ENCODE measurements around the gene TVP23A. TPM values are rescaled to one million over a fixed set of nuclear protein-coding genes. Genes with fewer than 3 reads are reported as not detected.

Gene TVP23A
- total and polyA plus RNA-seq, 8 donors = 0.15 to 4.4 (median 0.34) TPM; not detected in 4

DNA sequence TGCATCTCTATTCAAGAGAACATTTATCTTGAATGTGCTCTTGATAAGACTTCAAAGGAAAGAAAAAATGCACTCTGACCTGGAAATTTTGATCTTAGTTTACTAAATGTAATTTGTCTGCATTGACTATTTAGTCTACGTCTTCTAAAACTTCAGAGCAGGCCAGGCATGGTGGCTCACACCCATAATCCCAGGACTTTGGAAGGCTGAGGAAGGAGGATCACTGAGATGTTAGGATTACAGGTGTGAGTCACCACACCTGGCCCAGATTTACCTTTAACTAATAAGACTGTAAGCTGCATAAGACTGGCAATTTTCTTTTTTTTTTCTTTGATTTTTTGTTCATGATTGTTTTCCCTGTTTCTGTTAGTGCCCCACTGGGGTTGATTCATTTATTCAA lies 39.6 kb upstream of the TVP23A start:
- Histone ChIP-seq H3K27ac (no peak overlapping the region), H3K4me3 (no peak overlapping the region), H3K4me1 (peaks cover 0 to 8% (median 2%) of the 10 kb centered on the region in 4 donors), H3K27me3 (no peaks in the 10 kb centered on the region), H3K9me3 (no peaks in the 10 kb centered on the region), H3K36me3 (no peaks in the 10 kb centered on the region)
- no peak for DNase-seq
- intact Hi-C loops (cut with DNase I; ENCODE audit: low total_unique reads) = no loop called here
- TF ChIP-seq, protein P1, sequence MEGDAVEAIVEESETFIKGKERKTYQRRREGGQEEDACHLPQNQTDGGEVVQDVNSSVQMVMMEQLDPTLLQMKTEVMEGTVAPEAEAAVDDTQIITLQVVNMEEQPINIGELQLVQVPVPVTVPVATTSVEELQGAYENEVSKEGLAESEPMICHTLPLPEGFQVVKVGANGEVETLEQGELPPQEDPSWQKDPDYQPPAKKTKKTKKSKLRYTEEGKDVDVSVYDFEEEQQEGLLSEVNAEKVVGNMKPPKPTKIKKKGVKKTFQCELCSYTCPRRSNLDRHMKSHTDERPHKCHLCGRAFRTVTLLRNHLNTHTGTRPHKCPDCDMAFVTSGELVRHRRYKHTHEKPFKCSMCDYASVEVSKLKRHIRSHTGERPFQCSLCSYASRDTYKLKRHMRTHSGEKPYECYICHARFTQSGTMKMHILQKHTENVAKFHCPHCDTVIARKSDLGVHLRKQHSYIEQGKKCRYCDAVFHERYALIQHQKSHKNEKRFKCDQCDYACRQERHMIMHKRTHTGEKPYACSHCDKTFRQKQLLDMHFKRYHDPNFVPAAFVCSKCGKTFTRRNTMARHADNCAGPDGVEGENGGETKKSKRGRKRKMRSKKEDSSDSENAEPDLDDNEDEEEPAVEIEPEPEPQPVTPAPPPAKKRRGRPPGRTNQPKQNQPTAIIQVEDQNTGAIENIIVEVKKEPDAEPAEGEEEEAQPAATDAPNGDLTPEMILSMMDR (IDR thresholded peaks at IDR 0.05) = no peak
- TF ChIP-seq POLR2A (IDR thresholded peaks at IDR 0.05) = no peak
- no peak for TF ChIP-seq POLR2AphosphoS5 (IDR thresholded peaks at IDR 0.05)
- WGBS, 5 donors = 26 to 54% (median 35%) methylated on average over 1 of the region's 1 CpG

- H3K27ac ChIP-seq = no peak overlapping the region
- TF ChIP-seq, protein P1 (IDR thresholded peaks at IDR 0.05) = no peak
- TF ChIP-seq POLR2AphosphoS5 (IDR thresholded peaks at IDR 0.05) (no peak), POLR2A (IDR thresholded peaks at IDR 0.05) (no peak), EP300 (IDR thresholded peaks at IDR 0.05) (no peak)
- peaks cover 0 to 12% (median 0%) of the 10 kb centered on the region in 4 donors for H3K4me1 ChIP-seq
- WGBS, 5 donors = 90 to 97% (median 96%) methylated on average over 2 of the region's 2 CpGs
- no peaks in the 10 kb centered on the region for H3K9me3 ChIP-seq
- intact Hi-C loops (cut with DNase I; ENCODE audit: low total_unique reads) = no loop called here
- DNase-seq = no peak
- H3K27me3 ChIP-seq = no peaks in the 10 kb centered on the region
- no peaks in the 10 kb centered on the region for H3K36me3 ChIP-seq
- no peak overlapping the region for H3K4me3 ChIP-seq
Observed at GRCh38 chr16:10856042-10856441, 37.4 kb upstream of the TVP23A start.

- no peak for DNase-seq
- 74 to 83% (median 79%) methylated on average over 5 of the region's 5 CpGs for WGBS, 5 donors
- no peak overlapping the region for H3K4me3 ChIP-seq
- intact Hi-C loops (cut with DNase I; ENCODE audit: low total_unique reads) = no loop called here
- H3K4me1 ChIP-seq = peaks cover 0 to 12% (median 0%) of the 10 kb centered on the region in 4 donors
- H3K27ac ChIP-seq = no peak overlapping the region
- TF ChIP-seq POLR2AphosphoS5 (IDR thresholded peaks at IDR 0.05) (no peak), EP300 (IDR thresholded peaks at IDR 0.05) (no peak), POLR2A (IDR thresholded peaks at IDR 0.05) (no peak)
- TF ChIP-seq, protein P1 (IDR thresholded peaks at IDR 0.05) = no peak
- H3K9me3 ChIP-seq = no peaks in the 10 kb centered on the region
- H3K36me3 ChIP-seq = no peaks in the 10 kb centered on the region
- H3K27me3 ChIP-seq = no peaks in the 10 kb centered on the region
Observed at GRCh38 chr16:10852948-10853347, 34.4 kb upstream of the TVP23A start.

- DNase-seq = no peak
- peaks cover 0 to 12% (median 0%) of the 10 kb centered on the region in 4 donors for H3K4me1 ChIP-seq
- H3K9me3 ChIP-seq = no peaks in the 10 kb centered on the region
- H3K27ac ChIP-seq = no peak overlapping the region
- no peaks in the 10 kb centered on the region for H3K36me3 ChIP-seq
- TF ChIP-seq, protein P1 (IDR thresholded peaks at IDR 0.05) = no peak
- TF ChIP-seq POLR2AphosphoS5 (IDR thresholded peaks at IDR 0.05) (no peak), POLR2A (IDR thresholded peaks at IDR 0.05) (no peak), EP300 (IDR thresholded peaks at IDR 0.05) (no peak)
- no peak overlapping the region for H3K4me3 ChIP-seq
- intact Hi-C loops (cut with DNase I; ENCODE audit: low total_unique reads) = no loop called here
- H3K27me3 ChIP-seq = no peaks in the 10 kb centered on the region
- 56 to 66% (median 60%) methylated on average over 4 of the region's 4 CpGs for WGBS, 5 donors
Observed at GRCh38 chr16:10852286-10852685, 33.7 kb upstream of the TVP23A start.

Measured in stomach (tissue), 9 donors.